ENCODE results near the gene CHST9. TPM values are rescaled to one million over a fixed set of nuclear protein-coding genes. Genes with fewer than 3 reads are reported as not detected.
"Not testable (repeated sequence)": the region's sequence is repeated elsewhere in the genome, so short reads cannot be mapped to it uniquely, and the experiment has no call there.

Gene CHST9
- total RNA-seq (2014; rRNA removed; shearing (Covaris generic)): 0.23 and 1.1 TPM in 2 replicates

GRCh38 chr18:27185025-27185763 lies at the start of gene CHST9:
CHST9 (minus strand) TSS chr18:27185308; CDS start chr18:27142809, 42,499 bp downstream.
- DNase-seq (ENCODE audit: low spot score): peak; percentile 7

- not testable (repeated sequence) for DNase-seq (ENCODE audit: low spot score)
Measured at GRCh38 chr18:27232355-27232754, 47.2 kb upstream of the CHST9 start.

- not testable (repeated sequence) for DNase-seq (ENCODE audit: low spot score)
Measured at GRCh38 chr18:27231671-27232070, 46.6 kb upstream of the CHST9 start.

GRCh38 chr18:27231221-27231620 lies 46.1 kb upstream of the CHST9 start:
- DNase-seq (ENCODE audit: low spot score): not testable (repeated sequence)

- no peak for DNase-seq (ENCODE audit: low spot score)
Measured at GRCh38 chr18:27227721-27228120, 42.6 kb upstream of the CHST9 start.

- no peak for DNase-seq (ENCODE audit: low spot score)
Measured at GRCh38 chr18:27226556-27227075, 41.5 kb upstream of the CHST9 start.

- DNase-seq (ENCODE audit: low spot score): no peak
Measured at GRCh38 chr18:27225947-27226481, 40.9 kb upstream of the CHST9 start.

GRCh38 chr18:27223526-27224291 lies 38.6 kb upstream of the CHST9 start:
- DNase-seq (ENCODE audit: low spot score): no peak

- DNase-seq (ENCODE audit: low spot score): no peak
Measured at GRCh38 chr18:27214831-27215230, 29.7 kb upstream of the CHST9 start.

- no peak for DNase-seq (ENCODE audit: low spot score)
Measured at GRCh38 chr18:27213123-27213717, 28.1 kb upstream of the CHST9 start.

- no peak for DNase-seq (ENCODE audit: low spot score)
Measured at GRCh38 chr18:27211569-27211968, 26.5 kb upstream of the CHST9 start.

- DNase-seq (ENCODE audit: low spot score): no peak
Measured at GRCh38 chr18:27206411-27206810, 21.3 kb upstream of the CHST9 start.

GRCh38 chr18:27202741-27203140 lies 17.6 kb upstream of the CHST9 start:
- peak; percentile 30 for DNase-seq (ENCODE audit: low spot score)

GRCh38 chr18:27198036-27198435 lies 12.9 kb upstream of the CHST9 start:
- no peak for DNase-seq (ENCODE audit: low spot score)

GRCh38 chr18:27188309-27188708 lies 3.2 kb upstream of the CHST9 start:
- no peak for DNase-seq (ENCODE audit: low spot score)

GRCh38 chr18:27185897-27186296 lies 789 bp upstream of the CHST9 start:
- no peak for DNase-seq (ENCODE audit: low spot score)

- DNase-seq (ENCODE audit: low spot score): no peak
Measured at GRCh38 chr18:27184115-27185024, 738 bp downstream of the CHST9 start.

- DNase-seq (ENCODE audit: low spot score): no peak
Measured at GRCh38 chr18:27181726-27182125, 3.4 kb downstream of the CHST9 start.

- no peak for DNase-seq (ENCODE audit: low spot score)
Measured at GRCh38 chr18:27178424-27178823, 6.7 kb downstream of the CHST9 start.

- no peak for DNase-seq (ENCODE audit: low spot score)
Measured at GRCh38 chr18:27175914-27176313, 9.2 kb downstream of the CHST9 start.

- DNase-seq (ENCODE audit: low spot score): no peak
Measured at GRCh38 chr18:27175245-27175644, 9.9 kb downstream of the CHST9 start.

Measured in H4 (cell line).